GM10248 (cell line): Measurements from ENCODE around the gene CDAN1.

Source experiments
- CTCF ChIA-PET: fragments of 300-600 bp; sonication (Branson Sonifier 250); formaldehyde crosslinking; extraction: SDS; loops from one replicate; lab custom pipeline; 2021; ENCODE audit warnings: antibody characterized with exemption; lab: Yijun Ruan, JAX
- POLR2A ChIA-PET: fragments of 350-650 bp; sonication (Branson Sonifier 250); formaldehyde crosslinking; extraction: SDS; loops from one replicate; lab custom pipeline; 2020; ENCODE audit warnings: antibody characterized with exemption; lab: Yijun Ruan, JAX
- DNase-seq: peaks from one replicate; pipeline ENCODE4 v3.0.0; 2012; ENCODE audit errors: extremely low spot score
- CTCF ChIP-seq: IDR thresholded peaks from 2 replicates; pipeline ENCODE4 v1.5.1; 2012; ENCODE audit warnings: mild to moderate bottlenecking, low read depth; ENCODE audit errors: extremely low read depth, missing control alignments, control extremely low read depth

The CDAN1 gene

GRCh38 chr15:42693942-42694341 is 43.0 kb downstream of the CDAN1 start:
- TF ChIP-seq CTCF, result no peak
- CTCF ChIA-PET, result interaction anchor here (0.9 to 2.0 kb wide), 3 partner anchors 12 to 532 kb away, joined by 3 to 7 read pairs (median 4); no protein-coding TSS in a partner anchor
- no peak for DNase-seq
- POLR2A ChIA-PET, result no interaction called here

GRCh38 chr15:42693496-42693895 is 43.4 kb downstream of the CDAN1 start:
- DNase-seq, result no peak
- TF ChIP-seq CTCF, result no peak
- ChIA-PET CTCF (interaction anchor here (0.9 kb wide), 1 partner anchor 532 kb away, joined by 3 read pairs; no protein-coding TSS in a partner anchor), POLR2A (no interaction called here)

GRCh38 chr15:42692997-42693396 is 43.9 kb downstream of the CDAN1 start:
- POLR2A ChIA-PET, result no interaction called here
- no peak for DNase-seq
- TF ChIP-seq CTCF, result no peak
- CTCF ChIA-PET, result no interaction called here

- no peak for TF ChIP-seq CTCF
- no peak for DNase-seq
- POLR2A ChIA-PET, result no interaction called here
- CTCF ChIA-PET, result no interaction called here
These were observed 44.4 kb downstream of the CDAN1 start for GRCh38 chr15:42692536-42692935.

GRCh38 chr15:42691770-42692169 is 45.2 kb downstream of the CDAN1 start:
- no peak for TF ChIP-seq CTCF
- DNase-seq, result no peak
- CTCF ChIA-PET, result no interaction called here
- POLR2A ChIA-PET, result no interaction called here

GRCh38 chr15:42691308-42691707 is 45.6 kb downstream of the CDAN1 start:
- ChIA-PET CTCF (no interaction called here), POLR2A (no interaction called here)
- no peak for DNase-seq
- no peak for TF ChIP-seq CTCF

GRCh38 chr15:42688301-42688700 is 48.6 kb downstream of the CDAN1 start:
- POLR2A ChIA-PET, result no interaction called here
- TF ChIP-seq CTCF, result no peak
- CTCF ChIA-PET, result interaction anchor here (1.1 to 2.1 kb wide), 4 partner anchors 14 to 31 kb away, joined by 3 to 5 read pairs (median 4); no protein-coding TSS in a partner anchor
- no peak for DNase-seq
